Measurements from ENCODE around the gene ZNF280B.
"Not testable (repeated sequence)": the region's sequence is repeated elsewhere in the genome, so short reads cannot be mapped to it uniquely, and the experiment has no call there.

ZNF280B gene

GRCh38 chr22:22534604-22535415 lies 26.3 kb upstream of the ZNF280B start:
- FAIRE-seq (no peak), DNase-seq (ENCODE audit: low spot score) (no peak)

- no peak for FAIRE-seq
These were observed 25.3 kb upstream of the ZNF280B start for GRCh38 chr22:22533863-22534262.

GRCh38 chr22:22533417-22533816 lies 24.9 kb upstream of the ZNF280B start:
- FAIRE-seq, result no peak
- DNase-seq (ENCODE audit: low spot score), result no peak

More at GRCh38 chr22:22533863-22534262, 25.3 kb upstream of the ZNF280B start:
- DNase-seq (ENCODE audit: low spot score), result no peak

- DNase-seq (ENCODE audit: low spot score); FAIRE-seq: not testable (repeated sequence)
These were observed 24.1 kb upstream of the ZNF280B start for GRCh38 chr22:22532547-22533071.

GRCh38 chr22:22531770-22532546 lies 23.4 kb upstream of the ZNF280B start:
- FAIRE-seq (no peak), DNase-seq (ENCODE audit: low spot score) (no peak)

GRCh38 chr22:22528780-22529179 lies 20.2 kb upstream of the ZNF280B start:
- FAIRE-seq (no peak), DNase-seq (ENCODE audit: low spot score) (no peak)

GRCh38 chr22:22527312-22527711 lies 18.8 kb upstream of the ZNF280B start:
- no peak for DNase-seq (ENCODE audit: low spot score)
- FAIRE-seq, result no peak

GRCh38 chr22:22526125-22526912 lies 17.8 kb upstream of the ZNF280B start:
- no peak for DNase-seq (ENCODE audit: low spot score)

GRCh38 chr22:22523494-22523893 lies 15.0 kb upstream of the ZNF280B start:
- DNase-seq (ENCODE audit: low spot score) (no peak), FAIRE-seq (no peak)

More at GRCh38 chr22:22526125-22526912, 17.8 kb upstream of the ZNF280B start:
- FAIRE-seq, result no peak

- FAIRE-seq (no peak), DNase-seq (ENCODE audit: low spot score) (no peak)
These were observed 13.1 kb upstream of the ZNF280B start for GRCh38 chr22:22521631-22522030.

- FAIRE-seq (no peak), DNase-seq (ENCODE audit: low spot score) (no peak)
These were observed 12.4 kb upstream of the ZNF280B start for GRCh38 chr22:22520667-22521602.

- FAIRE-seq (no peak), DNase-seq (ENCODE audit: low spot score) (no peak)
These were observed 11.6 kb upstream of the ZNF280B start, which contains the start of gene ZNF280A for GRCh38 chr22:22520020-22520656. Gene ZNF280A, minus strand, starts transcription at chr22:22520270. Its CDS starts 4,640 bp downstream, at chr22:22515630.

GRCh38 chr22:22519591-22519990 lies 11.0 kb upstream of the ZNF280B start:
- FAIRE-seq, result no peak
- DNase-seq (ENCODE audit: low spot score), result no peak

GRCh38 chr22:22516992-22517391 lies 8.4 kb upstream of the ZNF280B start:
- FAIRE-seq (no peak), DNase-seq (ENCODE audit: low spot score) (no peak)

GRCh38 chr22:22515890-22516289 lies 7.3 kb upstream of the ZNF280B start:
- FAIRE-seq, result no peak

GRCh38 chr22:22514431-22514830 lies 5.9 kb upstream of the ZNF280B start:
- FAIRE-seq; DNase-seq (ENCODE audit: low spot score): not testable (repeated sequence)

More at GRCh38 chr22:22515890-22516289, 7.3 kb upstream of the ZNF280B start:
- no peak for DNase-seq (ENCODE audit: low spot score)

- DNase-seq (ENCODE audit: low spot score) (no peak), FAIRE-seq (no peak)
These were observed 5.1 kb upstream of the ZNF280B start for GRCh38 chr22:22513619-22514018.

- FAIRE-seq, result no peak
- no peak for DNase-seq (ENCODE audit: low spot score)
These were observed 4.4 kb upstream of the ZNF280B start for GRCh38 chr22:22512951-22513350.

GRCh38 chr22:22510833-22511232 lies 2.3 kb upstream of the ZNF280B start:
- FAIRE-seq; DNase-seq (ENCODE audit: low spot score): not testable (repeated sequence)
